WTC11 (cell line): ENCODE results near the gene CYSRT1. TPM values are rescaled to one million over a fixed set of nuclear protein-coding genes. Genes with fewer than 3 reads are reported as not detected.

Experiments
- ATF1 ChIP-seq: sonication (generic); formaldehyde crosslinking; IDR thresholded peaks from 2 replicates; pipeline ENCODE4 v1.8.1; 2023; ENCODE audit warnings: mild to moderate bottlenecking, moderate library complexity, missing genetic modification reagents
- CREB1 ChIP-seq: sonication (generic); formaldehyde crosslinking; IDR thresholded peaks from 2 replicates; pipeline ENCODE4 v1.8.0; 2023; ENCODE audit warnings: mild to moderate bottlenecking, missing genetic modification reagents
- E2F4 ChIP-seq: sonication (generic); formaldehyde crosslinking; IDR thresholded peaks from 2 replicates; pipeline ENCODE4 v1.8.1; 2022; ENCODE audit warnings: low read depth, mild to moderate bottlenecking, moderate library complexity, missing genetic modification reagents, borderline replicate concordance
- HMGXB4 ChIP-seq: sonication (generic); formaldehyde crosslinking; IDR thresholded peaks from 2 replicates; pipeline ENCODE4 v1.8.1; 2023; ENCODE audit warnings: mild to moderate bottlenecking, moderate library complexity, missing genetic modification reagents
- IRF2 ChIP-seq: sonication (generic); formaldehyde crosslinking; IDR thresholded peaks from 2 replicates; pipeline ENCODE4 v1.8.0; 2022; ENCODE audit warnings: low read depth, missing genetic modification reagents, borderline replicate concordance
- JAZF1 ChIP-seq: fragments of 250-450 bp; sonication (Bioruptor Pico); IDR thresholded peaks from 2 replicates; pipeline ENCODE4 v1.9.0; 2021; ENCODE audit warnings: moderate library complexity, mild to moderate bottlenecking, inconsistent platforms
- MLX ChIP-seq: sonication (generic); formaldehyde crosslinking; IDR thresholded peaks from 2 replicates; pipeline ENCODE4 v1.8.1; 2023; ENCODE audit warnings: mild to moderate bottlenecking, missing genetic modification reagents, moderate library complexity
- NR2C2 ChIP-seq: sonication (generic); formaldehyde crosslinking; IDR thresholded peaks from 2 replicates; pipeline ENCODE4 v1.8.0; 2022; ENCODE audit warnings: mild to moderate bottlenecking, missing genetic modification reagents
- PRDM15 ChIP-seq: sonication (generic); formaldehyde crosslinking; IDR thresholded peaks from 2 replicates; pipeline ENCODE4 v1.8.0; 2022; ENCODE audit warnings: missing genetic modification reagents
- RELA ChIP-seq: sonication (generic); formaldehyde crosslinking; IDR thresholded peaks from 2 replicates; pipeline ENCODE4 v1.8.1; 2022; ENCODE audit warnings: missing genetic modification reagents, mild to moderate bottlenecking, borderline replicate concordance
- SMAD3 ChIP-seq: sonication (generic); formaldehyde crosslinking; IDR thresholded peaks from 2 replicates; pipeline ENCODE4 v1.8.0; 2022; ENCODE audit warnings: missing genetic modification reagents, mild to moderate bottlenecking, borderline replicate concordance
- SMAD4 ChIP-seq: sonication (generic); formaldehyde crosslinking; IDR thresholded peaks from 2 replicates; pipeline ENCODE4 v1.8.0; 2022; ENCODE audit warnings: mild to moderate bottlenecking, missing genetic modification reagents
- SP1 ChIP-seq: sonication (generic); formaldehyde crosslinking; conservative IDR thresholded peaks from 2 replicates; pipeline ENCODE4 v1.8.1; 2022; ENCODE audit warnings: missing genetic modification reagents
- STAT6 ChIP-seq: sonication (generic); formaldehyde crosslinking; conservative IDR thresholded peaks from 2 replicates; pipeline ENCODE4 v1.8.1; 2023; ENCODE audit warnings: mild to moderate bottlenecking, low read depth, missing genetic modification reagents, moderate library complexity
- TCF7 ChIP-seq: sonication (generic); formaldehyde crosslinking; IDR thresholded peaks from 2 replicates; pipeline ENCODE4 v1.8.0; 2022; ENCODE audit warnings: mild to moderate bottlenecking, low read depth, missing genetic modification reagents, moderate library complexity
- TEAD4 ChIP-seq: sonication (generic); formaldehyde crosslinking; IDR thresholded peaks from 2 replicates; pipeline ENCODE4 v1.8.0; 2022; ENCODE audit warnings: mild to moderate bottlenecking, missing genetic modification reagents
- USF1 ChIP-seq: sonication (generic); formaldehyde crosslinking; IDR thresholded peaks from 2 replicates; pipeline ENCODE4 v1.8.0; 2022; ENCODE audit warnings: mild to moderate bottlenecking, missing genetic modification reagents
- ZMAT4 ChIP-seq: fragments of 250-450 bp; sonication (Bioruptor Pico); IDR thresholded peaks from 2 replicates; pipeline ENCODE4 v1.9.0; 2021; ENCODE audit warnings: mild to moderate bottlenecking
- ZNF232 ChIP-seq: sonication (generic); formaldehyde crosslinking; IDR thresholded peaks from 2 replicates; pipeline ENCODE4 v1.8.0; 2022; ENCODE audit warnings: mild to moderate bottlenecking, missing genetic modification reagents
- ZNF263 ChIP-seq: sonication (generic); formaldehyde crosslinking; IDR thresholded peaks from 2 replicates; pipeline ENCODE4 v1.8.1; 2022; ENCODE audit warnings: low read depth, mild to moderate bottlenecking, moderate library complexity, missing genetic modification reagents
- ZNF425 ChIP-seq: fragments of 250-450 bp; sonication (Bioruptor Pico); conservative IDR thresholded peaks from 2 replicates; pipeline ENCODE4 v1.9.0; 2021; ENCODE audit warnings: mild to moderate bottlenecking
- ZNF512 ChIP-seq: sonication (generic); formaldehyde crosslinking; IDR thresholded peaks from 2 replicates; pipeline ENCODE4 v1.8.1; 2022; ENCODE audit warnings: missing genetic modification reagents, borderline replicate concordance
- total RNA-seq: library from RNA; stranded (reverse); gene quantifications from 3 replicates; pipeline ENCODE4 v1.2.3, GENCODE V29; 2021

Gene CYSRT1
- total RNA-seq, 1 experiment from 2014 or later: 3.5 TPM

- TF ChIP-seq E2F4 (no peak), ZNF425 (CRISPR knock-in tag) (no peak), ZNF263 (CRISPR knock-in tag) (0 out of 2 replicates have a peak, but pooled peaks have one; percentile 59), JAZF1 (CRISPR knock-in tag) (no peak), SP1 (CRISPR knock-in tag) (peak; percentile 99), TEAD4 (CRISPR knock-in tag) (no peak), IRF2 (CRISPR knock-in tag) (no peak), SMAD4 (CRISPR knock-in tag) (no peak), MLX (CRISPR knock-in tag) (no peak), PRDM15 (CRISPR knock-in tag) (peak; percentile 53; the same call in 1 of the 2 replicates), ZNF512 (CRISPR knock-in tag) (no peak), ZMAT4 (CRISPR knock-in tag) (no peak), ATF1 (CRISPR knock-in tag) (peak; percentile 100; the same call in 1 of the 2 replicates), CREB1 (CRISPR knock-in tag) (peak; percentile 100), TCF7 (CRISPR knock-in tag) (no peak), NR2C2 (CRISPR knock-in tag) (no peak), SMAD3 (CRISPR knock-in tag) (no peak; the same call in 1 of the 2 replicates), ZNF232 (CRISPR knock-in tag) (0 out of 2 replicates have a peak, but pooled peaks have one; percentile 66), STAT6 (CRISPR knock-in tag) (no peak), RELA (CRISPR knock-in tag) (peak; percentile 85; the same call in 1 of the 2 replicates), USF1 (CRISPR knock-in tag) (peak; percentile 51; the same call in 1 of the 2 replicates), HMGXB4 (peak; percentile 94)
Measured at GRCh38 chr9:137188490-137189296, 36.3 kb upstream of the CYSRT1 start, which contains the start of the genes ANAPC2 and SSNA1 (continued).
